ENCODE measurements around the gene PI16.

PI16 gene

DNA sequence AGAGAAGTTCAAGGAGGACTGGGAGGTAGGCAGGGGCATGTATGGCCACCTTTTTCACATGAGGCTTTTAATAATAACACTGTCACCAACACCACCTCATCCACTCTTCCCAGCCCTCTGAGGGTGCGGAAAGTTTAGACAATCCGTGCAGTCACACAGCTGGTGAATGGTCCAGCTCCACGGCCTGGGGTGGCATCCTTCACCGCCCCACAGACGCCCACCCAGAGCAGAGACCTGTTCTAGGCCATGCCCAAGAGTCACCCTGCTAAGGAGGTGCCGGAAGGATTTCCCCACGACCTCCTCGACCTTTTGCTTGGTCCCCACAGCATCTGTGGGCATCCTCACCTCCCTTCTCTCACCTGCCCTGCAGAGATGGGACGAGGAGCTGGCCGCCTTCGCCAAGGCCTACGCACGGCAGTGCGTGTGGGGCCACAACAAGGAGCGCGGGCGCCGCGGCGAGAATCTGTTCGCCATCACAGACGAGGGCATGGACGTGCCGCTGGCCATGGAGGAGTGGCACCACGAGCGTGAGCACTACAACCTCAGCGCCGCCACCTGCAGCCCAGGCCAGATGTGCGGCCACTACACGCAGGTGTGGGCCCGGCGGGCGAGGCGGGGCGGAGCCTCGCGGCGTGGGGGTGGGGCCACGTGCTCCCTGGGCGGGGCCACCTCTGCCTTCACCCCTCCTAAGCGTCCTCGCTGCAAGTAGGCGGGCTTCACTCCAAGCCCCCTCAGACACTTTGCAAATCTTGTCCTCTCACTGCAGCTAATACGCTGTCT is 4.4 kb downstream of the PI16 start:
- no peak for DNase-seq

DNA sequence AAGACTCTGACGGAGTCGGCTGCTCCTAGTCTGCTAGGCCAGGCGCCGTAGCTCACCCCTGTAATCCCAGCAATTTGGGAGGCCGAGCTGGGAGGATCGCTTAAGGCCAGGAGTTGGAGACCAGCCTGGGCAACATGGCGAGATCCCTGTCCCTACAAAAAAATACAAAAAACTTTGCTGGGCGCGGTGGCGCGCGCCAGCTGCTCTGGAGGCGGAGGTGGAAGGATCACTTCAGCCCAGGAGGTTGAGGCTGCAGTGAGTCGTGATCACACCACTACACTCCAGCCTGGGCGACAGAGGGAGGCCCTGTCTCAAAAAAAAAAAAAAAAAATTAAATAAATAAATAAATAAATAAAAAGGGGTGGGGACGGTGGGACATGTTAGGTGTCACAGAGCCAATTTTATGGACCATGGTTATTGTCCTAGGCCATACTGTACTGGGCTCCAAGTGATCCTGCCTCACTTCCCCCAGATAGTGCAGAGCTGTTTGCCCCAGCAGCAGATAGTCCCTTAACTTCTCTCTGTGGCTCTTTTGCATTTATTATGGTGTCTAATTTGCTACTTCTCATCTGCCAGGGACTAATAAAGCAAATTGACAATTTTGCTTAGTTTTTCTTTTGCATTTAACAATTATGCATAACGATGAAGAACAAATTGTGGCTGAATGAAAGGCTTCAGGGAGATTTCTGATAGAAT is 5.2 kb downstream of the PI16 start:
- no peak for DNase-seq

DNA sequence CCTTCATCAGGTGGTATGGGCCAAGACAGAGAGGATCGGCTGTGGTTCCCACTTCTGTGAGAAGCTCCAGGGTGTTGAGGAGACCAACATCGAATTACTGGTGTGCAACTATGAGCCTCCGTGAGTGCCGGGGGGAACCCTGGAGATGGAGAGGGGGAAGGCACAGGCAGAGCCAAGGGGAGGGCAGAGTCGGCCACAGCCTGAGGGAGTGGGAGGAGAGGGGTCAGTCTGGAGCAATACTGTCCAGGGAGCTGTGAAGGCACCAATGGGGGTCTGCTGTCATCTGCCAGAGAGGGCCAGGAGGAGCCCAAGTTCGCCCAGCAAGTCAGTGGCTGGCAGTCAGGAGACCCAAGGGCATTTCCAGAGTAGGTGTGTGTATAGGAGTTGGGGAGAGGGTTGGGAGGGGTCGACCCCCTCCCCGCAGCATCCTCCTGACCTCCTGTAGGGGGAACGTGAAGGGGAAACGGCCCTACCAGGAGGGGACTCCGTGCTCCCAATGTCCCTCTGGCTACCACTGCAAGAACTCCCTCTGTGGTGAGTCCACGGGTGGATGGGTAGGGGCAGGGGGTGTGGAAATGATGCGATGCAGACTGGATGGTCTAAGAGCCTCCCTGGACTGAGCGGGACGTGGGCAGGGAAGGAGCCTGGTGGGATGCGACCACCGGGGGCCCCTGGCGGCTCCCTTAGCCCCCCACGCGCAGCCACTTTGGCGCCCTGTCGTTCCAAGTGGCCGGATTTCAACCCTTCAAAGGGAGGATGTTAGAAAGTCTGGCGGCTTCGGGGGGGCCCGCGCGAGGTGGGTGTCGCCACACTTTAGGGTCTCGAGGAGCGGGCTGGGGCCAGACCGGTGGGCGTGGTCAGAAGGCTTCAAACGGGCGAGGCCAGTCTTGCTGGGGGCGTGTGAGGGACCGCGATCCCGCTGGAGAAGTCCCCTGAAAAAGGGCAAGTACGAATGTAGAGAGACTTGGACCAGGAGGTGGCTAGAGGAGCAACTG is 7.2 kb downstream of the PI16 start:
- DNase-seq, result no peak

- peak; percentile 48 for DNase-seq
Measured at GRCh38 chr6:36962874-36963273, 8.3 kb downstream of the PI16 start.

- peak; percentile 32 for DNase-seq
Measured at GRCh38 chr6:36963451-36964290, 9.1 kb downstream of the PI16 start.

DNA sequence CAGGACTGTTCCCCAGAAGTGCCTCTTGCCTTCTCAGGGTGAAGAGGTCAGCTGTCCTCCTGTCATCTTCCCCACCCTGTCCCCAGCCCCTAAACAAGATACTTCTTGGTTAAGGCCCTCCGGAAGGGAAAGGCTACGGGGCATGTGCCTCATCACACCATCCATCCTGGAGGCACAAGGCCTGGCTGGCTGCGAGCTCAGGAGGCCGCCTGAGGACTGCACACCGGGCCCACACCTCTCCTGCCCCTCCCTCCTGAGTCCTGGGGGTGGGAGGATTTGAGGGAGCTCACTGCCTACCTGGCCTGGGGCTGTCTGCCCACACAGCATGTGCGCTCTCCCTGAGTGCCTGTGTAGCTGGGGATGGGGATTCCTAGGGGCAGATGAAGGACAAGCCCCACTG is 9.8 kb downstream of the PI16 start:
- DNase-seq, result no peak

DNA sequence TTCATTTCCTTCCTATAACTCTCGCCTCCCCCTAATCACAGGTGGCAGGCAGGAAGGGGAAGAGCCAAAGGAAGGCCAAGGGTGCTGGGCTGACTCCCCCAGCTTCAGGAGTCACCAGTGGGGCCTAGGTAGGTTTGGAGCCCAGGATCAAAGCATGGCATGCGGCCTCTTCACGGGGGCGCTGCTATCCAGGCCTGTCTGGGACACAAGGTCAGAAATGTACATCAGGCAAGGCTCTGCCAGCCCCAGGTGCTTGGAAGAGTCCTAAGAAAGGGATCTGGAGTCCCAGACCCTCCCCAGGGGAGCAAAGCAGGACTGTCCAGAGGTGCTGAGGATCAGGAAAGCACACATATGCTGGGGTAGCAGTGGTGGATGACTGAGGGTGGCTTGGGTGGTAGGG is 10.4 kb downstream of the PI16 start:
- no peak for DNase-seq

GRCh38 chr6:36967301-36967700 is 12.8 kb downstream of the PI16 start:
- DNase-seq, result no peak

- no peak for DNase-seq
Measured at GRCh38 chr6:36967757-36968156, 13.2 kb downstream of the PI16 start.

DNA sequence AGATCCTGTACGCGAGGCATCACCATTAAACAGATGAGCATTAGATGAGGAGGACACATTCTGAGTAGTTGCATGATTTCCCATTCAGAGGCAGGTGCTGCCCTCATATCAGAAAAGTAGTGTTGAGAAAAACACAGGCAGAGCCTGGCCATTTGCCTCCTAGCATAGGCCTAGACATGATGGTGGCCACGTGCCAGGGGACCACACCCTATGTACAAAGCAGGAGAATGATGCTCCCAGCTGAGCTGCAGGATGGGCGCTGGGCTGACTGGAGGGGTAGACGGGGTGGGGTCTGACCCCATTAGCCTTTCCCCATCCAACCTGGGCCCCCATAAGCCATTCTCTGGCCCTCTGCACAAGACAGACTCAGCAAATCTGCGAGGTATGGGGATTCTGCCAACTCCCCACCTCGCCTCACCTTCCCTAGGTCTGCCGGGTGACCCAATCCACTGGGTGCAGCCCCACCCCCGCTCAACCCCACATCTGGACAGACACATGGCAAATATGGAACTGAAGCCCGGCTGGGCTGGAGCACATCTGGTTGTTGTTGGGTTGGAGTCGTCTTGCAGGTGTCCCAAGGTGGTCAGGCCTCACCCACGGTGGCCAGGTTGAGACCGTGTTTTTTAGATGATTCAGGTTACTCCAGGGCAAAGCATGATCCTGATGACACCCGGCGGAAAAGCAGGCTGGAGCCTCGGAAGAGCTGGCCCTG is 13.9 kb downstream of the PI16 start:
- no peak for DNase-seq

DNA sequence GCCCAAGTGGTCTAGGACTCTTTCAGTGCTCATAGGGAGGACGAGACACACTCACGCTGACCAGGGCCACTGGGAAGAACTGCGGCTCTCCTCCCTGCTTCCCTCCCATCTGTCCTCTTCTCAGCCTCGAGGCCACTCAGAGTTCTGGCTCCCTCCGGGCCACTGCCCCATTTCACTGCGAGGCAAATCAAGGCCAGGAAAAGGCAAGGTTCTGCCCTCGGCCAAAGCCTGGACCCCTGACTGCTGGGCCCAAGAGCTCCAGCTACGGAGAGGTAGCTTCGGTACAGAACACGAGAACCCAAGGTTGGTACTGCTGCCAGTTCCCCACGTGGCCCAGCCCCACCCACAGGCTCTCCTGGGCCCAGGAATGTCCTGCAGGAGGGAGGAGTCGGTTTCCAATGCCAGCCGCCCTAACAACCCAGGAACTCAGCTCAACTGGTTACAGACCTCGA is 14.7 kb downstream of the PI16 start:
- DNase-seq, result no peak

GRCh38 chr6:36969988-36970891 is 15.7 kb downstream of the PI16 start:
- no peak for DNase-seq

DNA sequence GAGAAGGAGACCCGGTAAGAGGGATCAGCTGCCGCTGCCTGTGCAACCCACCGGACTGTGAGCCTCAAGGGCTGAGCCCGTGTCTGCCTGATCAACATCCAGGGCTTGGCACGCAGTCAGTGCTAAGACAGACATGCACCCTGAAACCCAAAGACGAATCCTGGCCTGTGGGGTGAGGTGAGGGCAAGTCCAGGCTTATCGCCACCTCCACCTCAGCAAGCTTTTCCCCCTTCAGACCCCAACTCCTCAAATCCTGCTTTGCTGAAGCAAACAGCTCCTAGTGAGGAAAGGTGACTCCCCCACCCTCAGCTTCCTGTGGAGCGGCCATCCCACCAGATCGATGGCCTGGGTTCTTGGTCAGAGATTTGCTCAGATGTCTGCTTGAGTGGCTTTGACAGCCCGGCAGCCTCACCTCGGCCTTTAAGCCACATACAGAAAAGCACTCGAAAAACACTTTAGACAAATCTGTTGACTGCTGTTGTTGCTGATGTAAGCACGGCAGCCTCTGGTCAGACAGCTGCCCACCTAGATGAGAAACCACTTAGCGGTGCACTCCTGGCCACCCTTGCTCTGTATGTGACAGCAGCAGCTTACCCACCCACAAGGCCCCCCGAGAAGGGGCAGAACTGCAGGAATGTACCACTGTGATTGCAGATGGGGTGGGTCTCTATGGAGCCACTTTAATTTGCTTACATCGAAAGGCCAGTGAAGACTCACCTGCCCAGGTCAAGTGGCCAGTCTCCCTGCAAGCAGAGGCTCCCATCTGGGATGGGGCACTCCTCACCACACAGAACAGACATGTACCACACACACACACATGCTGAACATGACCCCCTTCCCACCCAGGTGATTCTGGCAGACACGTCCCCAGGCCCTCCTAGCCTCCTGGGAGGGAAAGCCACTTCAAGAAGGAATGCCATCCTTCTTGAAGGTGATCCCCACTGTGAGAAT is 16.6 kb downstream of the PI16 start:
- no peak for DNase-seq

GRCh38 chr6:36971921-36972673 is 17.6 kb downstream of the PI16 start:
- DNase-seq, result no peak

DNA sequence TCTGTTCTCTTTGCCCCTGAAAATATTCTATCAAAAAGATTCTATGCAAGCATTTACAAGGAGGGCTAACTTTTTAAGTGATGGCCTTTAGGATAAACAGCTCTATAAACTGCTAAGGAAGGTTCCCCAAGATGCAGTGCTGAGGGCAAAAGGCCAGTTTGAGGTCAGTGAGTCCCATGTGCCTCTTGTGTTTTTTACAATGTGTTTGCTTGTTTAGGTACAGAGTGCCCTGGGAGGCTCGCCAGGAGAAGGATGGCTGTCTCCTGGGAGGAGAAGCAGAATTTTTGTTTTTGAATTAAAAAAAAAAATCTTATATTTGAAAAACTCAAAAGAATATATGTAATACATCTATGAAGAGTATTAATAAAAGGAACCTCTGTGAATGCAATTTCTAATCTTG is 18.7 kb downstream of the PI16 start:
- DNase-seq, result no peak

DNA sequence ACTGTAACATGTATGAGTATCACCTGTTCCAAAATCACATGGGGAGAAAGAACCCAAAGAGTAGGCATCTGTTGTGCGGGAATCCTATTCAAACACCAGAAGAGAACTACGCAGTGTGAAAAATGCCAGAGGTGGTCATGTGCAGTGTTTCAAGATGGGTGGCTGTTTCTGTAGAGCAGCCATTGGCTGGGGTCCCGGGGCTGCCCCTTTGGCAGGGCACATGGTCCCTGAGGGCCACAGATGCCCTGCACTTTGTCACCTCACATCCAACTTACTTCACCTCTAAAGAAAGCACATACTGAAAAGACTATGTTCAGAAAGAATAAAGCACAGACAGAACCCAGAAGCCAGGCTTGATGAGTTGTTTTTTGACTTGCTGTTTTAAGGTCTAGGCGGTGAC is 19.1 kb downstream of the PI16 start:
- no peak for DNase-seq

DNA sequence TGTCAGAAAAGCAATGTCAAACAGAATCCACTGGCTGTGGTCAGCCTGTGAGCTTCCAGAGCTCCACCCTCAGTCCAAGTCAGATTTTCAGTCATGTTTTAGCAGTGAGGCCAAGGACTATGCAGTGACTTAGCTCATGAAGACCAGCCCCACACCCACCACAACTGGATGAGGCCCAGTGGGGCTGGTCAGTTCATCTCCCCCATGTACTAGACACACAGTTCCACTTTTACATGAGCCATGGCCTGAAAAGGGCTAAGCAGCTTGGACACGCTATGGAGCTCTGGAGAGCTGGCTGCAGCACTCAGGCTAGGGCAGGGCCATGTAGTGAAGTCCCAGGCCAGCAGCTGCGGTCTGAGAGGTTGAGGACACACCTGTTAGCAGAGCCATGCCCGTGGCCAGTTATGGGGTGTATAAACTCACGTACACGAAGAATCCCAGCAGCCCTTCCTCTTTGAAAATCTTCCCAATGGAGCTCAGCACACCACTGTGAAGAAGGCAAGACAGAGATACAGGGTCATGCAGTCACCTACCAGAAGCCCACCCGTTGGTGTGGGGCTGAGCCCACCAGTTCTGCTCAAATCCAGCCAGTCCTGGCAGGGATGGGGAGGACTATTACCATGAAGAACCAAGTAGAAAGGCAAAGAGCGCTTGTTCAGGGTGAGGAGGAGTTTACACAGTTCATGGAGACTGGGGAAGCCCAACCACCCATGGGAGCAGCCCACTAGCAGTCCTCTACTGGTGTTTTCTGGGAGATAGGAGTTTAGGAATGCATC is 20.9 kb downstream of the PI16 start:
- DNase-seq, result no peak

- DNase-seq, result no peak
Measured at GRCh38 chr6:36976007-36976264, 21.4 kb downstream of the PI16 start.

Measured in NCI-H82 (cell line).